Stimulated activated CD8-positive, alpha-beta memory T cell treated with anti-CD3 and anti-CD28 coated beads, Interleukin-12 subunit alpha, Interleukin-12 subunit beta, amount 100 ng/mL, for 24 hours (primary cell): ENCODE measurements around the gene PRKCG.

Source experiments
- DNase-seq: peaks from one replicate; pipeline ENCODE4 v3.0.0-alpha.2; 2020; ENCODE audit errors: extremely low read depth

Gene PRKCG

GRCh38 chr19:53898636-53899341 lies 16.8 kb downstream of the PRKCG start:
- no peak for DNase-seq

GRCh38 chr19:53900191-53900860 lies 18.3 kb downstream of the PRKCG start:
- no peak for DNase-seq

- no peak for DNase-seq
Measured at GRCh38 chr19:53903055-53903680, 21.2 kb downstream of the PRKCG start.

GRCh38 chr19:53904909-53905308 lies 22.9 kb downstream of the PRKCG start:
- no peak for DNase-seq

GRCh38 chr19:53905787-53906186 lies 23.8 kb downstream of the PRKCG start:
- no peak for DNase-seq

- peak; percentile 19 for DNase-seq
Measured at GRCh38 chr19:53906211-53907192, 24.5 kb downstream of the PRKCG start.

GRCh38 chr19:53907193-53907581 lies 25.2 kb downstream of the PRKCG start:
- DNase-seq = no peak

- DNase-seq = no peak
Measured at GRCh38 chr19:53907690-53908089, 25.7 kb downstream of the PRKCG start.

- DNase-seq = no peak
Measured at GRCh38 chr19:53908106-53908934, 26.3 kb downstream of the PRKCG start.

GRCh38 chr19:53908935-53909415 lies 27.0 kb downstream of the PRKCG start, which contains the start of gene CACNG7:
CACNG7 (plus strand) TSS chr19:53909278; CDS start chr19:53912832, 3,554 bp downstream.
- DNase-seq = no peak

- DNase-seq = no peak
Measured at GRCh38 chr19:53909471-53910169, 27.6 kb downstream of the PRKCG start.

GRCh38 chr19:53910170-53910518 lies 28.1 kb downstream of the PRKCG start:
- no peak for DNase-seq

GRCh38 chr19:53912653-53913052 lies 30.7 kb downstream of the PRKCG start:
- DNase-seq = no peak

GRCh38 chr19:53915000-53915399 lies 33.0 kb downstream of the PRKCG start:
- no peak for DNase-seq

- DNase-seq = no peak
Measured at GRCh38 chr19:53916004-53916403, 34.0 kb downstream of the PRKCG start.

GRCh38 chr19:53917356-53917755 lies 35.4 kb downstream of the PRKCG start:
- DNase-seq = no peak

GRCh38 chr19:53927739-53928138 lies 45.7 kb downstream of the PRKCG start:
- DNase-seq = no peak

- no peak for DNase-seq
Measured at GRCh38 chr19:53936029-53936428, 54.0 kb downstream of the PRKCG start.

- DNase-seq = no peak
Measured at GRCh38 chr19:53942001-53942786, 60.2 kb downstream of the PRKCG start.
